HEK293T (cell line): ENCODE measurements around the gene EXOC6.

Experiments
- CTCF ChIA-PET: fragments of 350-600 bp; formaldehyde crosslinking; extraction: SDS; loops from one replicate; lab custom pipeline; 2021; ENCODE audit warnings: antibody characterized with exemption, inconsistent platforms; lab: Yijun Ruan, JAX
- POLR2A ChIA-PET: fragments of 350-600 bp; formaldehyde crosslinking; extraction: SDS; loops from one replicate; lab custom pipeline; 2020; ENCODE audit warnings: antibody characterized with exemption, inconsistent platforms; lab: Yijun Ruan, JAX
- DNase-seq: peaks from one replicate; pipeline ENCODE4 v3.0.0; 2012; ENCODE audit warnings: mixed read lengths; ENCODE audit errors: extremely low spot score
- ARNT ChIP-seq: fragments of 450-650 bp; IDR thresholded peaks from 2 replicates; pipeline ENCODE4 v1.6.1; 2017; ENCODE audit warnings: mild to moderate bottlenecking
- BHLHE40 ChIP-seq: fragments of 450-650 bp; IDR thresholded peaks from 2 replicates; pipeline ENCODE4 v1.6.1; 2016; ENCODE audit warnings: mild to moderate bottlenecking, moderate library complexity, borderline replicate concordance
- CTBP1 ChIP-seq: fragments of 450-650 bp; IDR thresholded peaks from 2 replicates; pipeline ENCODE4 v1.6.1; 2016; ENCODE audit warnings: borderline replicate concordance
- ELF4 ChIP-seq: fragments of 450-650 bp; IDR thresholded peaks from 2 replicates; pipeline ENCODE4 v1.6.1; 2017; ENCODE audit warnings: antibody characterized with exemption
- FOXA1 ChIP-seq: fragments of 450-650 bp; IDR thresholded peaks from 2 replicates; pipeline ENCODE4 v1.6.1; 2016; ENCODE audit warnings: mild to moderate bottlenecking
- FOXK2 ChIP-seq: fragments of 450-650 bp; IDR thresholded peaks from 2 replicates; pipeline ENCODE4 v1.6.1; 2016; ENCODE audit warnings: mild to moderate bottlenecking
- FOXM1 ChIP-seq: fragments of 450-650 bp; IDR thresholded peaks from 2 replicates; pipeline ENCODE4 v1.6.1; 2017; ENCODE audit warnings: mild to moderate bottlenecking, borderline replicate concordance
- HDGF ChIP-seq: fragments of 450-650 bp; IDR thresholded peaks from 2 replicates; pipeline ENCODE4 v1.6.1; 2017; ENCODE audit warnings: antibody characterized with exemption, borderline replicate concordance
- L3MBTL2 ChIP-seq: fragments of 450-650 bp; conservative IDR thresholded peaks from 2 replicates; pipeline ENCODE4 v1.6.1; 2016; ENCODE audit warnings: mild to moderate bottlenecking
- LEF1 ChIP-seq: fragments of 450-650 bp; IDR thresholded peaks from 2 replicates; pipeline ENCODE4 v1.6.1; 2017; ENCODE audit warnings: mild to moderate bottlenecking, borderline replicate concordance
- NFRKB ChIP-seq: fragments of 450-650 bp; IDR thresholded peaks from 2 replicates; pipeline ENCODE4 v1.6.1; 2016; ENCODE audit warnings: mild to moderate bottlenecking, moderate library complexity
- PKNOX1 ChIP-seq: fragments of 450-650 bp; IDR thresholded peaks from 2 replicates; pipeline ENCODE4 v1.6.1; 2016
- SP1 ChIP-seq: fragments of 450-650 bp; IDR thresholded peaks from 2 replicates; pipeline ENCODE4 v1.6.1; 2017
- SUZ12 ChIP-seq: fragments of 450-650 bp; IDR thresholded peaks from 2 replicates; pipeline ENCODE4 v1.6.1; 2016; ENCODE audit warnings: mild to moderate bottlenecking
- TARDBP ChIP-seq: fragments of 450-650 bp; IDR thresholded peaks from 2 replicates; pipeline ENCODE4 v1.6.1; 2016
- ZNF384 ChIP-seq: fragments of 450-650 bp; IDR thresholded peaks from 2 replicates; pipeline ENCODE4 v1.6.1; 2016

The EXOC6 gene

GRCh38 chr10:92848441-92849233 lies at the start of gene EXOC6:
EXOC6 (plus strand) TSS chr10:92848520; CDS start chr10:92848534, 14 bp downstream.
- ChIA-PET POLR2A (interaction anchor here (0.6 to 1.8 kb wide), 13 partner anchors 10 to 557 kb away, joined by 3 to 15 read pairs (median 3); partner anchors contain the start of genes HHEX and MARCHF5), CTCF (interaction anchor here (0.6 to 1.8 kb wide), 5 partner anchors 10 to 319 kb away, joined by 3 to 8 read pairs (median 3); no protein-coding TSS in a partner anchor)
- TF ChIP-seq FOXK2 = no peak
- no peak for TF ChIP-seq TARDBP
- no peak for TF ChIP-seq SP1
- peak; percentile 59; the same call in 1 of the 2 replicates for TF ChIP-seq FOXM1
- TF ChIP-seq ELF4 = no peak
- TF ChIP-seq ZNF384 = no peak
- no peak for TF ChIP-seq HDGF
- peak; percentile 92 for DNase-seq

- ChIA-PET CTCF (no interaction called here), POLR2A (no interaction called here)
- no peak for DNase-seq
- TF ChIP-seq FOXK2 (no peak), LEF1 (no peak), ARNT (no peak), ZNF384 (no peak), ELF4 (no peak), L3MBTL2 (no peak), FOXM1 (no peak), CTBP1 (no peak), FOXA1 (no peak), HDGF (no peak), SP1 (no peak), TARDBP (no peak)
Measured at GRCh38 chr10:92799568-92799967, 48.8 kb upstream of the EXOC6 start.

GRCh38 chr10:92800134-92800733 lies 48.1 kb upstream of the EXOC6 start:
- CTCF ChIA-PET = no interaction called here
- POLR2A ChIA-PET = no interaction called here
- TF ChIP-seq L3MBTL2 = no peak
- no peak for TF ChIP-seq PKNOX1
- TF ChIP-seq NFRKB = no peak
- TF ChIP-seq FOXK2 = no peak
- TF ChIP-seq CTBP1 = no peak
- TF ChIP-seq ARNT = no peak
- DNase-seq = no peak

- DNase-seq = no peak
- ChIA-PET POLR2A (interaction anchor here (0.6 to 0.9 kb wide), 3 partner anchors 8 to 211 kb away, joined by 3 read pairs; partner anchors contain the start of gene EXOC6), CTCF (interaction anchor here (0.9 to 1.5 kb wide), 2 partner anchors 12 to 40 kb away, joined by 3 read pairs; no protein-coding TSS in a partner anchor)
- TF ChIP-seq PKNOX1 = no peak
- TF ChIP-seq ZNF384 = no peak
- TF ChIP-seq ARNT = no peak
- no peak for TF ChIP-seq SP1
- TF ChIP-seq ELF4 = no peak
- TF ChIP-seq FOXM1 = no peak
- no peak for TF ChIP-seq FOXK2
- TF ChIP-seq NFRKB = no peak
- TF ChIP-seq SUZ12 = no peak
- TF ChIP-seq L3MBTL2 = no peak
- TF ChIP-seq TARDBP = no peak
- TF ChIP-seq BHLHE40 = no peak
- no peak for TF ChIP-seq HDGF
- TF ChIP-seq FOXA1 = no peak
- no peak for TF ChIP-seq CTBP1
- no peak for TF ChIP-seq LEF1
Measured at GRCh38 chr10:92801978-92802872, 46.1 kb upstream of the EXOC6 start.

GRCh38 chr10:92809840-92810239 lies 38.5 kb upstream of the EXOC6 start:
- DNase-seq = no peak
- TF ChIP-seq ZNF384 = no peak
- TF ChIP-seq ARNT = no peak
- no peak for TF ChIP-seq FOXA1
- TF ChIP-seq LEF1 = no peak
- ChIA-PET CTCF (no interaction called here), POLR2A (interaction anchor here (1.3 kb wide), 1 partner anchor 8 kb away, joined by 3 read pairs; no protein-coding TSS in a partner anchor)

- ChIA-PET CTCF (no interaction called here), POLR2A (interaction anchor here (1.3 kb wide), 1 partner anchor 9 kb away, joined by 3 read pairs; no protein-coding TSS in a partner anchor)
- TF ChIP-seq NFRKB (no peak), HDGF (no peak), CTBP1 (no peak), L3MBTL2 (no peak), ELF4 (no peak), LEF1 (no peak)
- no peak for DNase-seq
Measured at GRCh38 chr10:92810934-92811532, 37.3 kb upstream of the EXOC6 start.
